OCI-LY7 (cell line): ENCODE measurements around the gene NAV2. TPM values are rescaled to one million over a fixed set of nuclear protein-coding genes. Genes with fewer than 3 reads are reported as not detected.

ENCODE experiments used
- BruUV-seq: library from RNA; stranded (reverse); fragments of 400-500 nt; replicated peaks from 2 replicates; lab custom pipeline; 2021; lab: Mats Ljungman, UMichigan
- CTCF ChIA-PET: fragments of 300-600 bp; sonication (Branson Sonifier 250); formaldehyde crosslinking; loops from one replicate; lab custom pipeline; 2022; ENCODE audit warnings: antibody characterized with exemption; ENCODE audit not compliant: unreplicated experiment; lab: Charles Lee
- POLR2A ChIA-PET: fragments of 300-600 bp; sonication (Branson Sonifier 250); formaldehyde crosslinking; loops from one replicate; lab custom pipeline; 2022; ENCODE audit warnings: antibody characterized with exemption; lab: Charles Lee
- DNase-seq: peaks from one replicate; pipeline ENCODE4 v3.0.0-alpha.2; 2015; ENCODE audit warnings: low spot score
- H2AFZ ChIP-seq: fragments of 200-600 bp; sonication (generic), shearing (Covaris generic); 2 replicates; pipeline ENCODE4 v1.6.1; 2014; ENCODE audit warnings: mild to moderate bottlenecking, antibody characterized with exemption, low read length, moderate library complexity
- H3K27ac ChIP-seq: fragments of 200-600 bp; sonication (generic); 2 replicates; pipeline ENCODE4 v1.5.1; 2014; ENCODE audit warnings: mixed run types, low read depth, mild to moderate bottlenecking, moderate library complexity, low read length, inconsistent platforms; ENCODE audit not compliant: poor library complexity, severe bottlenecking
- H3K36me3 ChIP-seq: fragments of 200-600 bp; sonication (generic); 2 replicates; pipeline ENCODE4 v1.6.1; 2014; ENCODE audit warnings: mild to moderate bottlenecking, antibody characterized with exemption, low read length, moderate library complexity, mixed read lengths; ENCODE audit not compliant: insufficient read depth
- H3K4me1 ChIP-seq: fragments of 200-600 bp; sonication (generic); 2 replicates; pipeline ENCODE4 v1.5.1; 2014; ENCODE audit warnings: mild to moderate bottlenecking, low read length; ENCODE audit not compliant: insufficient read depth, poor library complexity, severe bottlenecking
- H3K4me2 ChIP-seq: fragments of 200-600 bp; sonication (generic); 2 replicates; pipeline ENCODE4 v1.6.1; 2014; ENCODE audit warnings: mild to moderate bottlenecking, low read length
- H3K4me3 ChIP-seq: fragments of 200-600 bp; sonication (generic); 2 replicates; pipeline ENCODE4 v1.5.1; 2014; ENCODE audit warnings: mild to moderate bottlenecking, low read depth, low read length; ENCODE audit not compliant: poor library complexity, severe bottlenecking
- H3K79me2 ChIP-seq: fragments of 200-600 bp; sonication (generic); 2 replicates; pipeline ENCODE4 v1.6.1; 2016; ENCODE audit warnings: low read depth, mild to moderate bottlenecking, low read length, moderate library complexity, mixed read lengths; ENCODE audit not compliant: insufficient read depth
- H3K9me2 ChIP-seq: fragments of 200-600 bp; sonication (generic); 2 replicates; pipeline ENCODE4 v1.6.1; 2016; ENCODE audit warnings: mild to moderate bottlenecking, low read length, mixed read lengths; ENCODE audit not compliant: insufficient read depth
- H3K9me3 ChIP-seq: fragments of 200-600 bp; sonication (generic); 2 replicates; pipeline ENCODE4 v1.6.1; 2014; ENCODE audit warnings: mild to moderate bottlenecking, mixed run types, low read length, mixed read lengths
- H4K20me1 ChIP-seq: fragments of 200-600 bp; sonication (generic); 2 replicates; pipeline ENCODE4 v1.6.1; 2014; ENCODE audit warnings: mild to moderate bottlenecking, antibody characterized with exemption, low read length, moderate library complexity, mixed read lengths; ENCODE audit not compliant: insufficient read depth
- CTCF ChIP-seq: fragments of 200-600 bp; sonication (generic); conservative IDR thresholded peaks from 2 replicates; pipeline ENCODE4 v1.5.1; 2014; ENCODE audit warnings: mild to moderate bottlenecking, antibody characterized with exemption, low read length, moderate library complexity, mixed read lengths
- EZH2phosphoT487 ChIP-seq: fragments of 200-600 bp; sonication (generic); IDR thresholded peaks from 2 replicates; pipeline ENCODE4 v1.6.1; 2018; ENCODE audit warnings: low read depth, borderline replicate concordance, mild to moderate bottlenecking, mixed run types, antibody characterized with exemption, low read length, moderate library complexity, mixed read lengths
- intact Hi-C: fragments of 100-400 bp; cut with micrococcal nuclease; formaldehyde crosslinking; loops from one replicate; pipeline ENCODE4 v1.10.0; 2022; ENCODE audit not compliant: unreplicated experiment
- total RNA-seq, 2 experiments: library from RNA; depleted of rRNA in 1 of 2; stranded (reverse); fragments of >200 nt in 1 of 2; shearing (Covaris generic) in 1 of 2; gene quantifications; 2 replicates each; pipeline ENCODE4 v1.2.3, GENCODE V29; 2014 to 2022

Gene NAV2
- total RNA-seq, 2 experiments from 2014 or later = 0.06 to 0.68 TPM

DNA sequence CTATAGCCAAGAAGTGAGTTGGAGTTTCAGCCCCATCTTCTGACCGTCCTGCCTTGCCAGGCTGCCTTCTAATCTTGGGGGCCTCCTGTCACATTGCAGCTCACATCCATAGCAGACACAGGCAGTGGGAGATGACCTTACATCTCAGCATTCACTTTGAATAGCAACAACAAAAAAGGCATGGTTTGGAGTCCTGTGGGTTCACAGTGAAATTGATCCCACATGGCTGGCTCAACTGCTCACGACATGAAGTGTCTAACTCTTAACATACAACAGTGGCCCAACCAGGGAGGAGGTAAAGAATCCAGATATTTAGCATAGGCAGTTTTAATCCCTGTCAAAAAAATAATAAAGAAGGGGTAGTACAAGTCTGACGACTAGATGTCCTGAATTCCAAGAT, 409.5 kb downstream of the NAV2 start:
- Histone ChIP-seq H2AFZ (no peak overlapping the region), H3K36me3 (no peaks in the 10 kb centered on the region), H3K4me3 (no peak overlapping the region), H3K9me2 (no peaks in the 10 kb centered on the region), H3K79me2 (no peaks in the 10 kb centered on the region), H3K4me2 (no peak overlapping the region), H3K4me1 (no peaks in the 10 kb centered on the region), H4K20me1 (no peaks in the 10 kb centered on the region), H3K27ac (no peak overlapping the region), H3K9me3 (no peaks in the 10 kb centered on the region)
- POLR2A ChIA-PET = interaction anchor here (0.7 kb wide), 1 partner anchor 883 kb away, joined by 3 read pairs; no protein-coding TSS in a partner anchor
- no peak for TF ChIP-seq CTCF
- TF ChIP-seq EZH2phosphoT487 = no peak
- no TSS peak for BruUV-seq
- intact Hi-C loops = no loop called here
- DNase-seq = no peak
- CTCF ChIA-PET = no interaction called here

DNA sequence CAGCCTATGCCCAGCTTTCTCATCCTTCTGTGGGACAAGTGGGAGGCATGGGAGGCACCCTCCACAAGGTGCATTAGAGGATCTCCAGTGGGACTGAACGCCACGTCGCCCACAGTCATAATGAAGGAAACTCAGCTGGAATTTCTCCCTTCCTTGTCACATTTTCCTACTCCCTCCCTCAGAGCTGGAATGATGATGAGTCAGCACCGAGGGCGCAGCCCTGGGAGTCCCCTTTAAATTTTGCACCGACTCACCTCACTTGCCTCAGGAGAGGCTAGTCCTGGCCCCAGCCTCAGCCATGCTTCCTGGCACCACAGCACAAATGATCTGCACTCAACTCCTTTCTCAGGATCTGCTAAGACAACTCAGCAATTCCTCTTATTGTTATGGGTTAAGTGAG, 413.3 kb downstream of the NAV2 start:
- no peak for DNase-seq
- CTCF ChIA-PET = no interaction called here
- no peak overlapping the region for H3K4me3 ChIP-seq
- no peaks in the 10 kb centered on the region for H3K79me2 ChIP-seq
- no TSS peak for BruUV-seq
- no peak overlapping the region for H3K4me2 ChIP-seq
- no peak for TF ChIP-seq EZH2phosphoT487
- no peak for TF ChIP-seq CTCF
- no peaks in the 10 kb centered on the region for H3K36me3 ChIP-seq
- H4K20me1 ChIP-seq = no peaks in the 10 kb centered on the region
- H3K9me3 ChIP-seq = no peaks in the 10 kb centered on the region
- no peak overlapping the region for H3K27ac ChIP-seq
- no peaks in the 10 kb centered on the region for H3K9me2 ChIP-seq
- H3K4me1 ChIP-seq = no peaks in the 10 kb centered on the region
- no peak overlapping the region for H2AFZ ChIP-seq
- POLR2A ChIA-PET = interaction anchor here (0.7 kb wide), 1 partner anchor 143 kb away, joined by 3 read pairs; no protein-coding TSS in a partner anchor
- intact Hi-C loops = loop anchor here (5.0 kb wide), 1 partner anchor 174 kb away; no protein-coding TSS in a partner anchor

DNA sequence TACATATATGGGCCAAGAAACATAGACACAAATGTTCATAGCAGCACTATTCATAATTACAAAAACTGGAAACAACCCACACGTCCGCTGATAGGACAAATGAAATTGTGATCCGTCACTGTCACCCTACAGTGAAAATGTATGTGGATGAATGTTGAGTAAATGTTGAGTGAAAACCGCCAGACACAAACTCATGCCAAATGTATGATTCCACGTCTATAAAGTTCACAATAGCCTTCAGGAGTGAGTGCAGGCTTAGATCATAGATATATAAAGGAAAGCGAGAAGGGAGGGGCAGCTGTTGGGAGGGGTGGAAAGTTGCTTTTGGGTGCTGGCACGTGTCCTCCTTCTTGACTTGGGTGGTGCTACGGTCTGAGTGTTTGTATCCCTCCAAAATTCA, 414.1 kb downstream of the NAV2 start:
- Histone ChIP-seq H3K4me2 (no peak overlapping the region), H3K36me3 (no peaks in the 10 kb centered on the region), H4K20me1 (no peaks in the 10 kb centered on the region), H3K4me3 (no peak overlapping the region), H3K79me2 (no peaks in the 10 kb centered on the region), H3K27ac (no peak overlapping the region), H3K9me2 (no peaks in the 10 kb centered on the region), H3K9me3 (no peaks in the 10 kb centered on the region), H3K4me1 (no peaks in the 10 kb centered on the region), H2AFZ (no peak overlapping the region)
- TF ChIP-seq CTCF (no peak), EZH2phosphoT487 (no peak)
- no TSS peak for BruUV-seq
- CTCF ChIA-PET = no interaction called here
- intact Hi-C loops = loop anchor here (5.0 kb wide), 1 partner anchor 174 kb away; no protein-coding TSS in a partner anchor
- POLR2A ChIA-PET = no interaction called here
- no peak for DNase-seq
